Measurements from ENCODE around the gene NDUFV3. TPM values are rescaled to one million over a fixed set of nuclear protein-coding genes. Genes with fewer than 3 reads are reported as not detected.
A peak's percentile ranks its signal among the peaks of the same experiment; 100 is the strongest.

Gene NDUFV3
- total and polyA plus RNA-seq, 2 of the 13 experiments (the other 11 are each of a cell fraction or from before 2014, with no cell fraction given) = 14.2 to 29.6 TPM

DNA sequence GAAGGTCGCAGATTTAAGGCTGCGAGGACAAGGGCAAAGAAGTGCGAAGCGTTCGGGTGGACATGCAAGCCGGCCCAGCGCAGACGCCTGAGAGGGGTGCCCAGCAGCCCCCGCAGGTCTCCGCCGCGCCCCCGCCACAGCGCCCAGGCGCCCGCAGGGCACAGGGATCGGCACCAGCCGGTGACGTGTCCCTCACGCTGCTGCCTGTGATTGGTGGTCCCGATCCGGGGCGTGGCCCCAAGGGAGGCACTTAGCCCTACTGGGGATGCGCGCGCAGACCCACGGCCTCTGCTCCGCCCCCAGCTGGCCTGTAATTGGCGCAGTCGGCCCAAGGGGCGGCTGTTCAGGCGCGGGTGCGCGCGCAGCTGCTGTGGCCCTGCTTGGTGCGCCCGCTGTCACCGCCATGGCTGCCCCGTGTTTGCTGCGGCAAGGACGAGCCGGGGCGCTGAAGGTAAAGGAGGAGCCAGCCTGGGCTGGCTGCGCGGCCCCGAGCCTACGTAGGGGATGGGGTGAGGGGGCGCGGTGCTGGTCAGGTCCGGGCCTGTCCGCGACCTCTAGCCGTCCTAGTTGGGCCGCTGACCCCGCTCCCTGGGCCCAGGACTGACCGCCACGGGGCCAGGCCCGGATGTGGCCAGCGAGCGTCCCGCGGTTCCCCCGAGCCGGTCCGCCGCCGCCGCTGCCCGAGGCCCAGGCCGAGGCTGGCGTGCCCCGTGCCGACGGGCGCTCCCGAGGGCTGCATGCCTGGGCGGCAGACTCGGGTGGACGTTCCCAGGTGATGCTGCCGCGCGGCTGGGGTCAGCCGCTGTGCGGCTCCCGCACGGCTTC, at the start of gene NDUFV3 (continued):
- TF ChIP-seq, protein P1, sequence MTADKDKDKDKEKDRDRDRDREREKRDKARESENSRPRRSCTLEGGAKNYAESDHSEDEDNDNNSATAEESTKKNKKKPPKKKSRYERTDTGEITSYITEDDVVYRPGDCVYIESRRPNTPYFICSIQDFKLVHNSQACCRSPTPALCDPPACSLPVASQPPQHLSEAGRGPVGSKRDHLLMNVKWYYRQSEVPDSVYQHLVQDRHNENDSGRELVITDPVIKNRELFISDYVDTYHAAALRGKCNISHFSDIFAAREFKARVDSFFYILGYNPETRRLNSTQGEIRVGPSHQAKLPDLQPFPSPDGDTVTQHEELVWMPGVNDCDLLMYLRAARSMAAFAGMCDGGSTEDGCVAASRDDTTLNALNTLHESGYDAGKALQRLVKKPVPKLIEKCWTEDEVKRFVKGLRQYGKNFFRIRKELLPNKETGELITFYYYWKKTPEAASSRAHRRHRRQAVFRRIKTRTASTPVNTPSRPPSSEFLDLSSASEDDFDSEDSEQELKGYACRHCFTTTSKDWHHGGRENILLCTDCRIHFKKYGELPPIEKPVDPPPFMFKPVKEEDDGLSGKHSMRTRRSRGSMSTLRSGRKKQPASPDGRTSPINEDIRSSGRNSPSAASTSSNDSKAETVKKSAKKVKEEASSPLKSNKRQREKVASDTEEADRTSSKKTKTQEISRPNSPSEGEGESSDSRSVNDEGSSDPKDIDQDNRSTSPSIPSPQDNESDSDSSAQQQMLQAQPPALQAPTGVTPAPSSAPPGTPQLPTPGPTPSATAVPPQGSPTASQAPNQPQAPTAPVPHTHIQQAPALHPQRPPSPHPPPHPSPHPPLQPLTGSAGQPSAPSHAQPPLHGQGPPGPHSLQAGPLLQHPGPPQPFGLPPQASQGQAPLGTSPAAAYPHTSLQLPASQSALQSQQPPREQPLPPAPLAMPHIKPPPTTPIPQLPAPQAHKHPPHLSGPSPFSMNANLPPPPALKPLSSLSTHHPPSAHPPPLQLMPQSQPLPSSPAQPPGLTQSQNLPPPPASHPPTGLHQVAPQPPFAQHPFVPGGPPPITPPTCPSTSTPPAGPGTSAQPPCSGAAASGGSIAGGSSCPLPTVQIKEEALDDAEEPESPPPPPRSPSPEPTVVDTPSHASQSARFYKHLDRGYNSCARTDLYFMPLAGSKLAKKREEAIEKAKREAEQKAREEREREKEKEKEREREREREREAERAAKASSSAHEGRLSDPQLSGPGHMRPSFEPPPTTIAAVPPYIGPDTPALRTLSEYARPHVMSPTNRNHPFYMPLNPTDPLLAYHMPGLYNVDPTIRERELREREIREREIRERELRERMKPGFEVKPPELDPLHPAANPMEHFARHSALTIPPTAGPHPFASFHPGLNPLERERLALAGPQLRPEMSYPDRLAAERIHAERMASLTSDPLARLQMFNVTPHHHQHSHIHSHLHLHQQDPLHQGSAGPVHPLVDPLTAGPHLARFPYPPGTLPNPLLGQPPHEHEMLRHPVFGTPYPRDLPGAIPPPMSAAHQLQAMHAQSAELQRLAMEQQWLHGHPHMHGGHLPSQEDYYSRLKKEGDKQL (CRISPR knock-in tag; IDR thresholded peaks at IDR 0.05; ENCODE audit: low read depth) = no peak
- TF ChIP-seq, protein P2, sequence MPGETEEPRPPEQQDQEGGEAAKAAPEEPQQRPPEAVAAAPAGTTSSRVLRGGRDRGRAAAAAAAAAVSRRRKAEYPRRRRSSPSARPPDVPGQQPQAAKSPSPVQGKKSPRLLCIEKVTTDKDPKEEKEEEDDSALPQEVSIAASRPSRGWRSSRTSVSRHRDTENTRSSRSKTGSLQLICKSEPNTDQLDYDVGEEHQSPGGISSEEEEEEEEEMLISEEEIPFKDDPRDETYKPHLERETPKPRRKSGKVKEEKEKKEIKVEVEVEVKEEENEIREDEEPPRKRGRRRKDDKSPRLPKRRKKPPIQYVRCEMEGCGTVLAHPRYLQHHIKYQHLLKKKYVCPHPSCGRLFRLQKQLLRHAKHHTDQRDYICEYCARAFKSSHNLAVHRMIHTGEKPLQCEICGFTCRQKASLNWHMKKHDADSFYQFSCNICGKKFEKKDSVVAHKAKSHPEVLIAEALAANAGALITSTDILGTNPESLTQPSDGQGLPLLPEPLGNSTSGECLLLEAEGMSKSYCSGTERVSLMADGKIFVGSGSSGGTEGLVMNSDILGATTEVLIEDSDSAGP (CRISPR knock-in tag; IDR thresholded peaks at IDR 0.05; ENCODE audit: borderline replicate concordance) = peak; percentile 90
- no peak; the same call in 1 of the 2 replicates for TF ChIP-seq ZNF766 (CRISPR knock-in tag; IDR thresholded peaks at IDR 0.05; ENCODE audit: borderline replicate concordance)
- TF ChIP-seq ZNF333 (CRISPR knock-in tag; IDR thresholded peaks at IDR 0.05; ENCODE audit: borderline replicate concordance) = no peak; the same call in 1 of the 2 replicates
- peak; percentile 81; the same call in 1 of the 2 replicates for TF ChIP-seq ZNF138 (CRISPR knock-in tag; IDR thresholded peaks at IDR 0.05; ENCODE audit: low read depth)
- TF ChIP-seq ETV6 (CRISPR knock-in tag; conservative IDR thresholded peaks at IDR 0.05) = peak; percentile 14; the same call in 1 of the 2 replicates
- TF ChIP-seq GTF2F1 (IDR thresholded peaks at IDR 0.05; ENCODE audit: low read length) = no peak
- TF ChIP-seq ZNF382 (CRISPR knock-in tag; IDR thresholded peaks at IDR 0.05; ENCODE audit: borderline replicate concordance) = no peak
- TF ChIP-seq ZNF790 (CRISPR knock-in tag; IDR thresholded peaks at IDR 0.05; ENCODE audit: borderline replicate concordance) = peak; percentile 85
- no peak; the same call in 1 of the 2 replicates for TF ChIP-seq TIGD3 (CRISPR knock-in tag; IDR thresholded peaks at IDR 0.05; ENCODE audit: borderline replicate concordance)
- TF ChIP-seq PPARG (CRISPR knock-in tag; conservative IDR thresholded peaks at IDR 0.05) = 0 out of 2 replicates have a peak, but pooled peaks have one; percentile 18
- peak; percentile 99 for TF ChIP-seq YEATS4 (CRISPR knock-in tag; IDR thresholded peaks at IDR 0.05; ENCODE audit: borderline replicate concordance)
- no peak for TF ChIP-seq AHDC1 (CRISPR knock-in tag; IDR thresholded peaks at IDR 0.05; ENCODE audit: borderline replicate concordance)
